G401 (cell line): ENCODE data around the gene TLE4. TPM values are rescaled to one million over a fixed set of nuclear protein-coding genes. Genes with fewer than 3 reads are reported as not detected.
"Not testable (repeated sequence)": the region's sequence is repeated elsewhere in the genome, so short reads cannot be mapped to it uniquely, and the experiment has no call there.

Experiments
- DNase-seq: peaks from one replicate; pipeline ENCODE4 v3.0.0-alpha.2; 2015; ENCODE audit warnings: low spot score
- in situ Hi-C: cut with HindIII; loops from 2 replicates; pipeline ENCODE4 v1.10.0; 2016; ENCODE audit warnings: low sequenced_read_pairs, mixed read lengths
- total RNA-seq: library from RNA; depleted of rRNA; stranded (reverse); fragments of >200 nt; shearing (Covaris generic); gene quantifications from 2 replicates; pipeline ENCODE4 v1.2.3, GENCODE V29; 2014

Gene TLE4
- total RNA-seq, 1 experiment from 2014 or later: 78.6 TPM

GRCh38 chr9:79654591-79655382, 83.0 kb downstream of the TLE4 start:
- in situ Hi-C loops, DNase-seq: not testable (repeated sequence)

- in situ Hi-C loops: no loop called here
- DNase-seq: no peak
These were observed 83.8 kb downstream of the TLE4 start for GRCh38 chr9:79655551-79655950.

DNA sequence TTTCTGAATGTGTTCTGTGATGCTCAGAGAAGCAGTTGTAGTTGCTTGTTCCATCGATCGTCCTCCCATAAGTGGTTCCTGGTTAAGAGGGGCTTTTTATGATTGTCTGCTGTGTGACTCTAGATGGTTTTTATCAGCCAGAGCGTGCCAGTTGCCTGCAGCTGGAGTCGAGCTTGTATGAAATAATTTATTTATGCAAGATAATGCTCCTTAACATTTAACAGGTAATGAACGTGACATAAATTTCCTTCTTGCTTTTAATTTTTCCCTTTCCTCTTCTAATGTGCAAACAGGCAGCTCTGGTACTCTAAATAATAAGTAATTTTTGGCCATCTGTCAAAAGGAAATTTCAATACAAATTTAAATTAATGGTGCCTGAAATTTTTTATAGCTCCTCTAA, 84.4 kb downstream of the TLE4 start:
- in situ Hi-C loops: no loop called here

GRCh38 chr9:79657891-79658290, 86.1 kb downstream of the TLE4 start:
- in situ Hi-C loops: no loop called here
- DNase-seq: no peak

More for the DNA sequence above, 84.4 kb downstream of the TLE4 start:
- no peak for DNase-seq

GRCh38 chr9:79658926-79659325, 87.2 kb downstream of the TLE4 start:
- in situ Hi-C loops: no loop called here

DNA sequence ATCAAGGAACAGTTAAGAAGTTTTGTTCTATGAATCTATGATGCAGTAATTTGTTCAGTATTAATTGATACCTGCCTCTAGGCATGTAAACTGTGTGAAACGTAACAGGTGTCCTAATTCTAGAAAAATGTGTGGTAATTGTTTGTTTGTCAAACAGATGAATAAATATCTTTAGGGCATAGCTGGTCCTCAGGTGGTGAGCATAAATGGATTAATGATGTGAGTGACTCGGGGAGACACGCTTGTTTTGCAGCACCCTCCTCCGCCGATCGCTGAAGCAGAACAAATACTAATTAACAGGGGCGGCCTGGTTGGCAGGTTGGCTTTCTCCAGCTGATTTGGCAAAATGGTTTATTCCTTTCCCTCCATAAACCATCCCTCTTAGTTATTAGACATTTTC, 88.8 kb downstream of the TLE4 start:
- DNase-seq: peak; percentile 86
- in situ Hi-C loops: no loop called here

More at GRCh38 chr9:79658926-79659325, 87.2 kb downstream of the TLE4 start:
- DNase-seq: no peak

DNA sequence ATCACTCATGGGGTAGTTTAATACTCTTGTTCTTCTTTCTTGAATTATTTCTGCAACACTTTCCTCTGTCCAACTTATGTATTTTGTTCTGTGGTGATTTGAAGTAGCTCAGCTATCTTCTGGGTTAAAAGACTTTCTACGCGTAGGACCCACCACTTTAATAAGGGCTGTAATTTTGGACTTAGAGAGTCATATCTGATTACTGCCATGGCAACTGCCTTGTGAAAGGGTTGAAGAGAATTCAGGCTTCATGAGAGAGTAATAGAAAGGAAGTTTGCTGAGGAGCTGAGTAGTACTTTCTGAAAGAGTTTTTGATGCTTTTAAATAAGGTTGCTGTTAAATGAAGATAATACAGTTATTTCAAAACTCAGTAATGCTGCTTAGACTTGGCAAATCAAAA, 89.5 kb downstream of the TLE4 start:
- no peak for DNase-seq
- in situ Hi-C loops: no loop called here

DNA sequence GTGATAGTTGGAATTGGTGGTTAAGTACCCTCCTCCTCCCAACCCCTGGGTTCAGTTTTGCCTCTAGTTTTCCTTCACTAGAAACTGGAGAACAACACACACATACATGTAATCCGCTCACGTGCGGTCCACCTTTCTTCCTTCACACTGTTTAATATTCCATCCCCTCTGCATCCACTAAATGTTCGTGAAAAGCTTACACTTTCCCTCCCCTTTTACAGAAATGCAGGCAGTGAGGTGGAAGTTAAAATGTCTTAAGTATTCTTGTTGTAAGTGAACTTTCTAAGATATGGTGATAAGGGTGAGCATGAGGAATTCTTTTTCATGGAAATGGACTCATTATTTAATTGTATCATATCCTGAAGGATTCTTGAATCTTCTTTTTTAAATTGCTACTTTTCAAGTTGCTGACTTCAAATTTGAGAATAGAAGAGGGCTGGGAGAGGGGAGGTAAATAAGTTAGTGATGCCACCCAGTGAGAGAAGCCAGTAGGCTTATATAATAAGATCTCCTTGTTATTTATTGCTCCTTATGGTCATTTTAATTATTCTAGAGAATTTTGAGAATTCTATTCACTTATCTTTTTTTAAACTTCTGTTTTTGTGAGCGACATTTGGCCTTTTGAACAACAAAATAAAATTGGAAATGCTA, 90.2 kb downstream of the TLE4 start:
- DNase-seq: no peak
- in situ Hi-C loops: no loop called here

- in situ Hi-C loops: no loop called here
- DNase-seq: no peak
These were observed 90.8 kb downstream of the TLE4 start for GRCh38 chr9:79662537-79662956.

DNA sequence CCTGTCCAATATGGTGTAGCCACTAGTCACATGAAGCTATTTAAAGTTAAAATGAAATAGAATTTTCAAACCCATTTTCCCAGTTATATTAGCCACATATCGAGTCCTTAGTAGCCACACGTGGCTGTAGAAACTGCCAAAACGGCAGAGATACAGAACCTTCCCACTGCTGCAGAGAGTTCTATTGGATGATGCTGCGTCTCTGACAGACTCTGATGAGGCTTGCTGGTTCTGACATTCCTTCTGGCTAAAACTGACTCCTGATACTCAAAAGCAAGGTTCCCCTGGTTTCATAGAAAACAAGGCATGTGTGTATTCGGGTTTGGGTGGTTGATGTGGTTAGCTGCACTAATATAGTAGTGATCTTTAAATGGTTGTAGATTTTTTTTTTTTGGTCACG, 91.5 kb downstream of the TLE4 start:
- in situ Hi-C loops: no loop called here
- DNase-seq: peak; percentile 52

DNA sequence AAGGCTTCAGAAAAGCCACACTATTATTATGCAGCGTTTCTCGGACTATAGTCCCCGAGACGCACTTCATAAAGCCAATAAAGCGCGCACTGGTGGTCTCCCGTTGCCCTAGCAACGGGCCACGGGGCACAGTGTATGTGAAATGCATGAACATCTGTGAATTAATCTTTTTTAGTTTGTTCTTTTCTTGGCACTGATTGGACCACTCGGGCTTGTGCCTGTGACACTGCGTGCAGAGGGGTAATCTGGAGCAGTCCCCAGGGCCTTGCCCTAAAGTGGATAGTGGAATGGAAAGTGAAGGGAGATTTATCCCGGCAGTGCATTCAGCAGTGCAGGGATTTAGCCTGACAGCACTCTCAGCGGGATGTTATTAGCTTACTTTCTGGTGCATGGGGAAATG, 92.1 kb downstream of the TLE4 start:
- no peak for DNase-seq
- in situ Hi-C loops: no loop called here

DNA sequence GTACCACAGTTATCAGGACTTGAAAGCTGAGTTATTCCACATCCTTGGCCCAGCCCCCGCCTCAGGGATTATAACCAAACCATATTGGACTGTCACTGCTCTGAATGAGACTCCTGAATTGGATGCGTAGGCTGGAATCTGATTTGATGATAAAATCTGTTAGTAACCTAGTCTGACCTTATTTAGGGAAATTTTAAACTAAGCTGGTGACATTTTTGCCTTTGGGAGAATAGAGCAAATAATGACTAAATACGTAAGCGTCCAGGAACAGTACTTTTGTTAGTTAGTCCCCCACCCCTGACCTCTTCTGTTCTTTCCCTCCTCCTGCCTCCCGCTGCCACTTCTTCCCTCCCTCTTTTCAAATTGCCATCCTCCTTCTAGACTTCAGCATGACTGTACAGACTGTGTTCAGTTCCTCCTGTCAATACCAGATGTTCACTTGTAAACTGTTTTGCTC, 92.6 kb downstream of the TLE4 start:
- no peak for DNase-seq

GRCh38 chr9:79665369-79665768, 93.6 kb downstream of the TLE4 start:
- no peak for DNase-seq
- in situ Hi-C loops: no loop called here

More for the DNA sequence above, 92.6 kb downstream of the TLE4 start:
- in situ Hi-C loops: no loop called here

DNA sequence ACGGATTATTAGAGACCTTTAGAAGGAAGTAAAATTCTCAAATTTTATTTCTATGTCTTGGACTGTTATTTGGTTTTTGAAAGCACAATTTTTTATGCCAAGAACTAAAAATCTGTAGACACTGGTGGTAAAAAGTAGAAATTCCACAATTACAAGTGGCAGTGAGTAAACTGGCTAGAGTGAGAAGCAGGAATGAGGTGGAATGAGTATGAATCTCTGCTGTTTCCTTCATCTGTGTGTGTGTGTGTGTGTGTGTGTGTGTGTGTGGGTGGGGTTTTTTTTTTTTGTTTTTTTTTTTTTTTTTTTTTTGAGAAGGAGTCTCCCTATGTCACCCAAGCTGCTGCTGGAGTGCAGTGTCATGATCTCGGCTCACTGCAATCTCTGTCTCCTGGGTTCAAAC, 94.2 kb downstream of the TLE4 start:
- in situ Hi-C loops: no loop called here
- DNase-seq: no peak

GRCh38 chr9:79667120-79667519, 95.4 kb downstream of the TLE4 start:
- no peak for DNase-seq
- in situ Hi-C loops: no loop called here

DNA sequence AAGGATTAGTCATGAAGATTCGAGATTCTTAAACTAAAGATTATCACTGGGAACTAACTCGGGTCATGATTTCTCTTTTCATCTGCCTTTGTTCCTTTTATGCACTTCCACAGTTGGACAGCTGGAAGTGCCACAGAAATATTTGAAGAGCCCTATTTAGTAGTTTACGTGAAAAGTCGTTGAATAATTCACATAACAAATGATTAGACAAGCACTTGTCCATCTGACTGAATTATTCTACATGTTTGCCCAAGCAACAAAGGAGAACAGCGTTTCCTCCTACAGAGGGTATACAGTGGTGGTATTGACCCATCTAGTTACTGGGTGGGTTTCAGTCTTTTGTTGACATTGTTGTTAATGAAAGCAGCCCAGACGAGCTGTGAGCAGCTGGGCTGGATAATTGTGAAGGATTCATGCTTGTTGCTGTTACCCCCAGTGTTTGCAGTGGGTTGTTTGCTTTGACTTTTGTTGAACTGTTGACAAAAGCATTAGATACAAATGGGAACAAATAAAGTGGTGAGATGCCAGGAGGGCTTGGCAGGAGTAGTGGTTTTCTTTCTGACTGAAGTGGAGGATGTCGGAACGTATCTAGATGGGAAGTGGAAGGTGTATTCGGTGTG, 96.2 kb downstream of the TLE4 start:
- in situ Hi-C loops: no loop called here
- no peak for DNase-seq

- in situ Hi-C loops: no loop called here
These were observed 97.2 kb downstream of the TLE4 start for GRCh38 chr9:79668956-79669355.

DNA sequence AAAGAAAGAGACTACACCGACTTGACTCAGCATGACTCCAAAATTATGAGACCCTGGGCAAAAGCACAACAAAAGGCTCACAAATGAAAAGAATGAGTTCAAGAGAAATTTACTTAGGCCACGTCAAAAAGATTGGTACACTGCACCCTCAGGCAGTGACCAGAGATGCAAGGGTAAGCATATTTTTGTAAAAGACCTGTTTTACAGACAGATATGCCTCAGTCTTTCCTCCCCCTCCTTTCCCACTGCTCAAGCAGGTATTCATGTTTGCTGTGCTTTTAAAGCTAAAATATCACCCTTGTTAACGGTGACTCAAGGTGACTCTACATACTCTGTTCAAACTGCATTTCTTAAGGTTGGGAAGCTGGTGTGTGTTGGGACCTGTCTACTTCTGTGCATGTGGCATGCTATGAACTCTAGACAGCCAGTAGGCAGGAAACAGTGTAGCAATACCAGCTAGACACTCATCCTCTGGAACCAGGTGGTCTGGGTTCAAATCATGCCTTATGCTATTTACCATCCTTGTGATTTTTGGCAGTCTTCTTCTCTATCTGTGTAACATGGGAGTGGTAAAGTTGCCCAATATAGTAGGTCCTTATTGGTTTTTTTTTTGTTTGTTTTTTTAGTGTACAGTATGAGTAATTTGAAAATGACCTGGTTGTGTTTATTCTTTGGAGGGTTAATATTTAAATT, 98.7 kb downstream of the TLE4 start:
- in situ Hi-C loops: no loop called here
- no peak for DNase-seq

More at GRCh38 chr9:79668956-79669355, 97.2 kb downstream of the TLE4 start:
- no peak for DNase-seq

- DNase-seq: no peak
- in situ Hi-C loops: no loop called here
These were observed 99.8 kb downstream of the TLE4 start for GRCh38 chr9:79671558-79671957.

- DNase-seq: no peak
- in situ Hi-C loops: no loop called here
These were observed 100.5 kb downstream of the TLE4 start for GRCh38 chr9:79672236-79672635.
